ENCODE measurements around the gene PRMT9. TPM values are rescaled to one million over a fixed set of nuclear protein-coding genes. Genes with fewer than 3 reads are reported as not detected.

PRMT9 gene
- total and polyA plus RNA-seq, 12 donors, result 3.0 to 7.3 (median 6.5) TPM

DNA sequence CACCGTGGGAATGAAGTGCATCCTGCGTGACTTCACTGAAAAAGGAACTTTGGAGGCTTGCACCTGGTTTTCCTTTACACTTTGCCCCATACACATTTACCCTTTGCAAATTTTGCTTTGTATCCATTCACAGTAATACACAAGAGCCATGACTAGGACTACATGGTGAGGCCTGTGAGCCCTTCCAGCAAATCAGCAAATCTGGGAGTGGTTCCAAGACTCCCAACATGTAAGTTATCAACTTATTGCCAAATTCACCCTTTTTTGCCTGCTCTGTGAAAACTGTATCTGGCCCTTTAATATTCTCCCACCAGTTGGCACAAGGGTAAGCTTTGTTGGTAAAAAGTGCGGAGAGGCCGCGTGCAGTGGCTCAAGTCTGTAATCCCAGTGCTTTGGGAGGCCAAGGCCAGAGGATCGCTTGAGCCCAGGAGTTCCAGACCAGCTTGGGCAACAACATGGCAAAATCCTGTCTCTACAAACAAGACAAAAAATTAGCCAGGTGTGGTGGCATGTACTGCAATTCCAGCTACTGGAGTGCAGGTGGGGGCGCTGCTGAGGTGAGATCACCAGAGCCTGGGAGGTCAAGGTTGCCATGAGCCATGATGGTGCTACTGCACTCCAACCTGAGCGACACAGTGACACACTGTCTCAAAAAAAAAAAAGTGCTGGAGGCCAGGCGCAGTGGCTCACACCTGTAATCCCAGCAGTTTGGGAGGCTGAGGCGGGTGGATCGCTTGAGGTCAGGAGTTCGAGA is 5.0 kb downstream of the PRMT9 start:
- Histone ChIP-seq H3K27ac (peak overlapping the region in 1 of 10 donors; percentile 32), H3K4me3 (no peak overlapping the region), H3K4me1 (peaks cover 0 to 24% (median 16%) of the 10 kb centered on the region in 9 donors), H3K9me3 (no peaks in the 10 kb centered on the region), H3K36me3 (peaks cover 0 to 29% (median 0%) of the 10 kb centered on the region in 9 donors), H3K27me3 (no peaks in the 10 kb centered on the region)
- DNase-seq (no peak), ATAC-seq (no peak)
- WGBS, 2 donors, result 92 to 94% methylated on average over 12 of the region's 12 CpGs
- TF ChIP-seq, protein P1, sequence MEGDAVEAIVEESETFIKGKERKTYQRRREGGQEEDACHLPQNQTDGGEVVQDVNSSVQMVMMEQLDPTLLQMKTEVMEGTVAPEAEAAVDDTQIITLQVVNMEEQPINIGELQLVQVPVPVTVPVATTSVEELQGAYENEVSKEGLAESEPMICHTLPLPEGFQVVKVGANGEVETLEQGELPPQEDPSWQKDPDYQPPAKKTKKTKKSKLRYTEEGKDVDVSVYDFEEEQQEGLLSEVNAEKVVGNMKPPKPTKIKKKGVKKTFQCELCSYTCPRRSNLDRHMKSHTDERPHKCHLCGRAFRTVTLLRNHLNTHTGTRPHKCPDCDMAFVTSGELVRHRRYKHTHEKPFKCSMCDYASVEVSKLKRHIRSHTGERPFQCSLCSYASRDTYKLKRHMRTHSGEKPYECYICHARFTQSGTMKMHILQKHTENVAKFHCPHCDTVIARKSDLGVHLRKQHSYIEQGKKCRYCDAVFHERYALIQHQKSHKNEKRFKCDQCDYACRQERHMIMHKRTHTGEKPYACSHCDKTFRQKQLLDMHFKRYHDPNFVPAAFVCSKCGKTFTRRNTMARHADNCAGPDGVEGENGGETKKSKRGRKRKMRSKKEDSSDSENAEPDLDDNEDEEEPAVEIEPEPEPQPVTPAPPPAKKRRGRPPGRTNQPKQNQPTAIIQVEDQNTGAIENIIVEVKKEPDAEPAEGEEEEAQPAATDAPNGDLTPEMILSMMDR (IDR thresholded peaks at IDR 0.05), result no peak
- intact Hi-C loops (cut with DNase I), result no loop called here

DNA sequence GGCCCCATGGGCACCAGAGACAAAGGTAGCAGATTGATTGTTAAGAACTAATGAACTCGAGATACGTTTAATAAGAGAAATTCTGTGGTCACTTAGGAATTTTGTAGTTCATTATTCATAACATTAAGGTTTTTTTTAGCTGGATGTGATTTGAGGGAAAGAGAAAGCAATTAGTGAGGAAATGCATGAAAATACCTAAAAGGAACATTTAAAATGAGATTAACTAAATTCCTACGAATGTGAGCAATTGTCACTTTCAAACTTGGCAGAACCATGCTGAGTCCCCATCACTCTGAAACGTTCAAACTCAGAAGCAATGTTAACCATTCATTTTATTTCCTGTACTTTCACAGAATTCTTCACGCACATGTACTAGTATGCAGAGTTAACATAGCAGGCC is 5.9 kb downstream of the PRMT9 start:
- H3K4me1 ChIP-seq, result peaks cover 0 to 23% (median 14%) of the 10 kb centered on the region in 9 donors
- no peak overlapping the region for H3K4me3 ChIP-seq
- peak overlapping the region in 1 of 10 donors; percentile 9 for H3K27ac ChIP-seq
- no peak for DNase-seq
- 65 to 67% methylated on average over 5 of the region's 5 CpGs for WGBS, 2 donors
- TF ChIP-seq, protein P1 (IDR thresholded peaks at IDR 0.05), result no peak
- no peaks in the 10 kb centered on the region for H3K9me3 ChIP-seq
- no peak for ATAC-seq
- H3K27me3 ChIP-seq, result no peaks in the 10 kb centered on the region
- intact Hi-C loops (cut with DNase I), result no loop called here
- peaks cover 0 to 33% (median 0%) of the 10 kb centered on the region in 9 donors for H3K36me3 ChIP-seq

DNA sequence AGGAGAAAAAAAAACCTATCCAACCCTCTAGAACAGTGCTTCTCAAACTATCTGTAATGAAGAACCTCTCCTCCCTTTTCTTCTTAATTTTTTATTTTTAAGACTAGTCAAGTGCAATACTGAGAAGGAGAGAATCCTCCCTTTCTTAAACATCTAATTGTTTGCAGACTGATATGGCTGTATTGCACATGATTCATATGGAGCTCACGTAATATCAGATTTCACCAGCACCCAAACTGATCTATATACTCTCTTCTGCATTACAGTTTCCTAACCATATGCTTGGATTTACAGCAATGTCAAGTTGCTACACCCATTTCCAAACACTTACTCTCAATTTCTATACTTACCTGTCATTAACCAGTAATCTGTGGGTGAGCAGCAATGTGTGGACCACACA is 9.5 kb downstream of the PRMT9 start:
- TF ChIP-seq, protein P1 (IDR thresholded peaks at IDR 0.05), result no peak
- Histone ChIP-seq H3K27me3 (no peaks in the 10 kb centered on the region), H3K9me3 (no peaks in the 10 kb centered on the region), H3K27ac (no peak overlapping the region), H3K4me1 (peaks cover 0 to 13% (median 0%) of the 10 kb centered on the region in 9 donors), H3K36me3 (peaks cover 0 to 58% (median 0%) of the 10 kb centered on the region in 9 donors), H3K4me3 (no peak overlapping the region)
- intact Hi-C loops (cut with DNase I), result no loop called here
- DNase-seq (no peak), ATAC-seq (no peak)
- WGBS, 2 donors, result 98 to 100% methylated on average over 1 of the region's 1 CpG

DNA sequence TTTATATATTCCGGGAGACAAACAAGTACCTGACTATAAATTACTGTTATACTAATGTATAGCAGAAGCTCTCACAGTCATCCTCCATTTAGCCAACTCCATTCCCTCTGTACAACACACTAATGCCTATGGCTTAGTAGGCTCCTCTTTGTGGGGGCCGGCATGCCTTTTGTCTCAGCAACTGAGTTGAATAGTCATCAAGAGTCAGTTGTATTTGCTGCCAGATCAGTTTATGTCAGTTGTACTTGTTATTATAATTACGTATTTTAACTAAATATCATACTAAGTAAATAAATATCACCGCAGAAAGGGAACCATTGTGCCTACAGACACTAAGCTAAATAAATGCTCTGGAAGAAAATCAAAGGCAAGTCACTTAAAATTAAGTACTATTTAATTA is 9.9 kb downstream of the PRMT9 start:
- H3K4me1 ChIP-seq, result peaks cover 0 to 13% (median 0%) of the 10 kb centered on the region in 9 donors
- TF ChIP-seq, protein P1 (IDR thresholded peaks at IDR 0.05), result no peak
- no peaks in the 10 kb centered on the region for H3K9me3 ChIP-seq
- ATAC-seq, result no peak
- intact Hi-C loops (cut with DNase I), result no loop called here
- H3K4me3 ChIP-seq, result no peak overlapping the region
- no peak overlapping the region for H3K27ac ChIP-seq
- H3K36me3 ChIP-seq, result peaks cover 0 to 59% (median 0%) of the 10 kb centered on the region in 9 donors
- no peaks in the 10 kb centered on the region for H3K27me3 ChIP-seq
- 94 to 95% methylated on average over 4 of the region's 4 CpGs for WGBS, 2 donors
- no peak for DNase-seq

All from heart right ventricle (tissue), 16 donors.